Measurements from ENCODE around the gene TARDBP. TPM values are rescaled to one million over a fixed set of nuclear protein-coding genes. Genes with fewer than 3 reads are reported as not detected.
A peak's percentile ranks its signal among the peaks of the same experiment; 100 is the strongest.
"Not testable (repeated sequence)": the region's sequence is repeated elsewhere in the genome, so short reads cannot be mapped to it uniquely, and the experiment has no call there.

Gene TARDBP
- total and polyA plus RNA-seq, 2 donors from 2014 or later = 103 to 140 TPM

DNA sequence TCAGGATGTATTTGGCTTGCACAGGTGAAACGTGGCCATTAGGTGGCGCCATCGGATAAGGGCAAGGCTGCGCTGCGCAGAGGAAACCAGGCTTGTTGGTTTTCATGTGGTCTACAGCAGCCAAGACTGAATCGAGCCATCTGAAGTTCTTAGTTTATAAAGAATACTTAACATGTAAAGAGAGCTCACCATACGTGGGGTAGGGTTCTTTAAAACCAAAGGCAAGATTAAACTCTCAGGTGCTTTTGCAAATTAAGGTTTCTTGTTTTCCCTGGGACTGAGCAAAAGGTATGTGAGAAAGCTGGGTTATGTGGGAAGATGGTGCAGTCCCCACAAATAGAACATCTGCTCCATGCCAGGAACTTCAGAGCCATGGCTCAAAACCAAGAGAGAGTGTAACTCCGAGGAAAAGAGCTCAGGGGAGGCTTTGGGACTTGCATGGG, 25.3 kb downstream of the TARDBP start:
- intact Hi-C loops (cut with DNase I) = loop anchor here (5.0 kb wide), 1 partner anchor 605 kb away; no protein-coding TSS in a partner anchor
- H3K4me3 ChIP-seq (ENCODE audit: low read length in 3 of 3) = no peak overlapping the region
- FAIRE-seq = peak; percentile 98
- peak; percentile 86 to 93 (median 90) for DNase-seq
- H3K27ac ChIP-seq (ENCODE audit: low read depth in 2 of 2, low read length in 2 of 2) = no peak overlapping the region
- no peaks in the 10 kb centered on the region for H3K36me3 ChIP-seq (ENCODE audit: control insufficient read depth in 2 of 3, insufficient read depth in 3 of 3, low read length in 3 of 3)
- peak; percentile 98 for TF ChIP-seq CTCF (IDR thresholded peaks at IDR 0.05; ENCODE audit: borderline replicate concordance, extremely low read depth, insufficient read depth)
- peaks cover 0 to 1% (median 0%) of the 10 kb centered on the region in 3 donors for H3K9me3 ChIP-seq (ENCODE audit: control insufficient read depth in 2 of 3, insufficient read depth in 1 of 3, low read length in 3 of 3)
- no peaks in the 10 kb centered on the region for H3K27me3 ChIP-seq (ENCODE audit: control insufficient read depth, insufficient read depth, low read length)
- H3K9ac ChIP-seq (ENCODE audit: low read length in 3 of 3) = no peak overlapping the region
- H3K4me1 ChIP-seq (ENCODE audit: control insufficient read depth in 2 of 3, insufficient read depth in 2 of 3, low read depth in 1 of 3, low read length in 3 of 3) = no peaks in the 10 kb centered on the region

- no peaks in the 10 kb centered on the region for H3K27me3 ChIP-seq (ENCODE audit: control insufficient read depth, insufficient read depth, low read length)
- peaks cover 0 to 1% (median 0%) of the 10 kb centered on the region in 3 donors for H3K9me3 ChIP-seq (ENCODE audit: control insufficient read depth in 2 of 3, insufficient read depth in 1 of 3, low read length in 3 of 3)
- no peak for TF ChIP-seq CTCF (IDR thresholded peaks at IDR 0.05; ENCODE audit: borderline replicate concordance, extremely low read depth, insufficient read depth)
- H3K27ac ChIP-seq (ENCODE audit: low read depth in 2 of 2, low read length in 2 of 2) = no peak overlapping the region
- FAIRE-seq = no peak
- intact Hi-C loops (cut with DNase I) = loop anchor here (5.0 kb wide), 1 partner anchor 603 kb away; no protein-coding TSS in a partner anchor
- H3K4me1 ChIP-seq (ENCODE audit: control insufficient read depth in 2 of 3, insufficient read depth in 2 of 3, low read depth in 1 of 3, low read length in 3 of 3) = no peaks in the 10 kb centered on the region
- no peaks in the 10 kb centered on the region for H3K36me3 ChIP-seq (ENCODE audit: control insufficient read depth in 2 of 3, insufficient read depth in 3 of 3, low read length in 3 of 3)
- DNase-seq = no peak
- H3K9ac ChIP-seq (ENCODE audit: low read length in 3 of 3) = no peak overlapping the region
- H3K4me3 ChIP-seq (ENCODE audit: low read length in 3 of 3) = no peak overlapping the region
These were observed 27.1 kb downstream of the TARDBP start for GRCh38 chr1:11039351-11040104.

DNA sequence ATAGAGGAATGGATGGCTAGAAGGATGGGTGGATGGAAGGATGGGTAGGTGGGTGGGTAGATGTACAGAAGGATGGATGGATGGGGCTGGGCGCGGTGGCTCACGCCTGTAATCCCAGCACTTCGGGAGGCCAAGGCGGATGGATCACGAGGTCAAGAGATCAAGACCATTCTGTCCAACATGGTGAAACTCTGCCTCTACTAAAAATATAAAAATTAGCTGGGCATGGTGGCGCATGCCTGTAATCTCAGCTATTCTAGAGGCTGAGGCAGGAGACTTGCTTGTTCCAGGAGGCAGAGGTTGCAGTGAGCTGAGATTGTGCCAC, 27.6 kb downstream of the TARDBP start:
- DNase-seq; H3K36me3 ChIP-seq (ENCODE audit: control insufficient read depth in 2 of 3, insufficient read depth in 3 of 3, low read length in 3 of 3); FAIRE-seq; H3K27ac ChIP-seq (ENCODE audit: low read depth in 2 of 2, low read length in 2 of 2); intact Hi-C loops (cut with DNase I); H3K4me1 ChIP-seq (ENCODE audit: control insufficient read depth in 2 of 3, insufficient read depth in 2 of 3, low read depth in 1 of 3, low read length in 3 of 3); H3K9me3 ChIP-seq (ENCODE audit: control insufficient read depth in 2 of 3, insufficient read depth in 1 of 3, low read length in 3 of 3); H3K4me3 ChIP-seq (ENCODE audit: low read length in 3 of 3); H3K9ac ChIP-seq (ENCODE audit: low read length in 3 of 3); H3K27me3 ChIP-seq (ENCODE audit: control insufficient read depth, insufficient read depth, low read length): not testable (repeated sequence)

GRCh38 chr1:11041048-11041447, 28.6 kb downstream of the TARDBP start:
- FAIRE-seq = no peak
- Histone ChIP-seq H3K36me3 (ENCODE audit: control insufficient read depth in 2 of 3, insufficient read depth in 3 of 3, low read length in 3 of 3) (no peaks in the 10 kb centered on the region), H3K4me3 (ENCODE audit: low read length in 3 of 3) (no peak overlapping the region), H3K4me1 (ENCODE audit: control insufficient read depth in 2 of 3, insufficient read depth in 2 of 3, low read depth in 1 of 3, low read length in 3 of 3) (no peaks in the 10 kb centered on the region), H3K27ac (ENCODE audit: low read depth in 2 of 2, low read length in 2 of 2) (no peak overlapping the region), H3K27me3 (ENCODE audit: control insufficient read depth, insufficient read depth, low read length) (no peaks in the 10 kb centered on the region), H3K9ac (ENCODE audit: low read length in 3 of 3) (no peak overlapping the region), H3K9me3 (ENCODE audit: control insufficient read depth in 2 of 3, insufficient read depth in 1 of 3, low read length in 3 of 3) (peaks cover 0 to 1% (median 0%) of the 10 kb centered on the region in 3 donors)
- no peak for TF ChIP-seq CTCF (IDR thresholded peaks at IDR 0.05; ENCODE audit: borderline replicate concordance, extremely low read depth, insufficient read depth)
- no peak for DNase-seq
- intact Hi-C loops (cut with DNase I) = no loop called here

Measured in kidney (tissue), 14 donors.